Activated T-cell treated with anti-CD3 and anti-CD28 coated beads, Interleukin-2, amount 50 U/mL, for 24 hours (primary cell): ENCODE data around the gene RPRD1B.

Experiments
- DNase-seq: peaks from one replicate; pipeline ENCODE4 v3.0.0-alpha.2; 2020
- H3K27ac Mint-ChIP-seq: 2 replicates; pipeline ENCODE4 v1.8.0; 2020; ENCODE audit warnings: mild to moderate bottlenecking, mixed read lengths
- H3K27me3 Mint-ChIP-seq: 2 replicates; pipeline ENCODE4 v1.8.0; 2020; ENCODE audit warnings: mixed read lengths
- H3K36me3 Mint-ChIP-seq: 2 replicates; pipeline ENCODE4 v1.8.0; 2020; ENCODE audit warnings: low read depth, mixed read lengths
- H3K4me1 Mint-ChIP-seq: 2 replicates; pipeline ENCODE4 v1.8.0; 2020; ENCODE audit warnings: low read depth, mixed read lengths
- H3K4me3 Mint-ChIP-seq: 2 replicates; pipeline ENCODE4 v1.8.0; 2020; ENCODE audit warnings: mild to moderate bottlenecking, moderate library complexity, mixed read lengths
- H3K9me3 Mint-ChIP-seq: 2 replicates; pipeline ENCODE4 v1.8.0; 2020; ENCODE audit warnings: mixed read lengths

Gene RPRD1B

GRCh38 chr20:38130687-38131587 lies 97.4 kb downstream of the RPRD1B start:
- no peak for DNase-seq
- Mint-ChIP-seq H3K27me3 (no peaks in the 10 kb centered on the region), H3K4me1 (peaks cover 6% of the 10 kb centered on the region), H3K9me3 (no peaks in the 10 kb centered on the region), H3K4me3 (no peak overlapping the region), H3K27ac (no peak overlapping the region), H3K36me3 (no peaks in the 10 kb centered on the region)

GRCh38 chr20:38131588-38132121 lies 98.1 kb downstream of the RPRD1B start:
- no peaks in the 10 kb centered on the region for H3K36me3 Mint-ChIP-seq
- no peaks in the 10 kb centered on the region for H3K27me3 Mint-ChIP-seq
- no peak overlapping the region for H3K4me3 Mint-ChIP-seq
- H3K4me1 Mint-ChIP-seq: peaks cover 6% of the 10 kb centered on the region
- DNase-seq: no peak
- no peak overlapping the region for H3K27ac Mint-ChIP-seq
- no peaks in the 10 kb centered on the region for H3K9me3 Mint-ChIP-seq

- DNase-seq: no peak
- Mint-ChIP-seq H3K27ac (no peak overlapping the region), H3K9me3 (no peaks in the 10 kb centered on the region), H3K36me3 (no peaks in the 10 kb centered on the region), H3K4me1 (peaks cover 6% of the 10 kb centered on the region), H3K4me3 (no peak overlapping the region), H3K27me3 (no peaks in the 10 kb centered on the region)
Observed at GRCh38 chr20:38132156-38132909, 98.8 kb downstream of the RPRD1B start.

- H3K27me3 Mint-ChIP-seq: no peaks in the 10 kb centered on the region
- H3K4me3 Mint-ChIP-seq: no peak overlapping the region
- no peaks in the 10 kb centered on the region for H3K9me3 Mint-ChIP-seq
- no peaks in the 10 kb centered on the region for H3K36me3 Mint-ChIP-seq
- no peak for DNase-seq
- H3K4me1 Mint-ChIP-seq: peaks cover 6% of the 10 kb centered on the region
- no peak overlapping the region for H3K27ac Mint-ChIP-seq
Observed at GRCh38 chr20:38132910-38133501, 99.5 kb downstream of the RPRD1B start.

GRCh38 chr20:38133680-38134426 lies 100.3 kb downstream of the RPRD1B start:
- Mint-ChIP-seq H3K36me3 (no peaks in the 10 kb centered on the region), H3K27ac (no peak overlapping the region), H3K4me1 (peaks cover 6% of the 10 kb centered on the region), H3K9me3 (no peaks in the 10 kb centered on the region), H3K4me3 (no peak overlapping the region), H3K27me3 (no peaks in the 10 kb centered on the region)
- DNase-seq: no peak

GRCh38 chr20:38134427-38135270 lies 101.1 kb downstream of the RPRD1B start:
- H3K4me3 Mint-ChIP-seq: no peak overlapping the region
- no peak for DNase-seq
- H3K4me1 Mint-ChIP-seq: peaks cover 6% of the 10 kb centered on the region
- H3K27ac Mint-ChIP-seq: no peak overlapping the region
- no peaks in the 10 kb centered on the region for H3K27me3 Mint-ChIP-seq
- H3K36me3 Mint-ChIP-seq: no peaks in the 10 kb centered on the region
- no peaks in the 10 kb centered on the region for H3K9me3 Mint-ChIP-seq

- no peak overlapping the region for H3K27ac Mint-ChIP-seq
- no peaks in the 10 kb centered on the region for H3K27me3 Mint-ChIP-seq
- DNase-seq: no peak
- H3K4me1 Mint-ChIP-seq: peaks cover 6% of the 10 kb centered on the region
- H3K36me3 Mint-ChIP-seq: no peaks in the 10 kb centered on the region
- no peak overlapping the region for H3K4me3 Mint-ChIP-seq
- no peaks in the 10 kb centered on the region for H3K9me3 Mint-ChIP-seq
Observed at GRCh38 chr20:38135271-38135650, 101.7 kb downstream of the RPRD1B start.

GRCh38 chr20:38135651-38136420 lies 102.3 kb downstream of the RPRD1B start:
- DNase-seq: no peak
- Mint-ChIP-seq H3K36me3 (no peaks in the 10 kb centered on the region), H3K27ac (no peak overlapping the region), H3K4me1 (peaks cover 6% of the 10 kb centered on the region), H3K4me3 (no peak overlapping the region), H3K9me3 (no peaks in the 10 kb centered on the region), H3K27me3 (no peaks in the 10 kb centered on the region)

- Mint-ChIP-seq H3K4me1 (peaks cover 6% of the 10 kb centered on the region), H3K4me3 (no peak overlapping the region), H3K36me3 (no peaks in the 10 kb centered on the region), H3K27ac (no peak overlapping the region), H3K9me3 (no peaks in the 10 kb centered on the region), H3K27me3 (no peaks in the 10 kb centered on the region)
- no peak for DNase-seq
Observed at GRCh38 chr20:38136421-38137245, 103.1 kb downstream of the RPRD1B start.

- DNase-seq: no peak
- Mint-ChIP-seq H3K36me3 (no peaks in the 10 kb centered on the region), H3K4me1 (peaks cover 6% of the 10 kb centered on the region), H3K4me3 (no peak overlapping the region), H3K9me3 (no peaks in the 10 kb centered on the region), H3K27ac (no peak overlapping the region), H3K27me3 (no peaks in the 10 kb centered on the region)
Observed at GRCh38 chr20:38137441-38138037, 104.0 kb downstream of the RPRD1B start.

GRCh38 chr20:38138086-38138778 lies 104.7 kb downstream of the RPRD1B start:
- Mint-ChIP-seq H3K27me3 (no peaks in the 10 kb centered on the region), H3K4me1 (peaks cover 6% of the 10 kb centered on the region), H3K27ac (no peak overlapping the region), H3K4me3 (no peak overlapping the region), H3K36me3 (no peaks in the 10 kb centered on the region), H3K9me3 (no peaks in the 10 kb centered on the region)
- DNase-seq: no peak
